ENCODE results near the gene SIGLEC15. TPM values are rescaled to one million over a fixed set of nuclear protein-coding genes. Genes with fewer than 3 reads are reported as not detected.
"Not testable (repeated sequence)": the region's sequence is repeated elsewhere in the genome, so short reads cannot be mapped to it uniquely, and the experiment has no call there.

SIGLEC15 gene
- total RNA-seq, 3 donors from 2014 or later = 0.16 to 1.5 (median 0.66) TPM

GRCh38 chr18:45805551-45805950 is 19.9 kb upstream of the SIGLEC15 start:
- TF ChIP-seq CTCF (IDR thresholded peaks at IDR 0.05) (no peak), POLR2A (IDR thresholded peaks at IDR 0.05) (no peak), POLR2AphosphoS5 (IDR thresholded peaks at IDR 0.05) (no peak)
- no peak overlapping the region for H3K4me3 ChIP-seq
- no peaks in the 10 kb centered on the region for H3K4me1 ChIP-seq
- no peak overlapping the region for H3K27ac ChIP-seq
- intact Hi-C loops (cut with DNase I; ENCODE audit: low total_unique reads) = no loop called here
- no peaks in the 10 kb centered on the region for H3K36me3 ChIP-seq
- no peaks in the 10 kb centered on the region for H3K27me3 ChIP-seq
- no peak for DNase-seq (ENCODE audit: low spot score in 2 of 2)
- peaks cover 0 to 6% of the 10 kb centered on the region in 2 donors for H3K9me3 ChIP-seq

GRCh38 chr18:45806226-45806625 is 19.2 kb upstream of the SIGLEC15 start:
- H3K27ac ChIP-seq = no peak overlapping the region
- DNase-seq (ENCODE audit: low spot score in 2 of 2) = no peak

GRCh38 chr18:45807144-45807543 is 18.3 kb upstream of the SIGLEC15 start:
- H3K27me3 ChIP-seq; H3K27ac ChIP-seq; H3K4me1 ChIP-seq; H3K4me3 ChIP-seq; intact Hi-C loops (cut with DNase I; ENCODE audit: low total_unique reads); H3K36me3 ChIP-seq; H3K9me3 ChIP-seq; DNase-seq (ENCODE audit: low spot score in 2 of 2): not testable (repeated sequence)

More at GRCh38 chr18:45806226-45806625, 19.2 kb upstream of the SIGLEC15 start:
- no peak for TF ChIP-seq POLR2AphosphoS5 (IDR thresholded peaks at IDR 0.05)
- TF ChIP-seq CTCF (IDR thresholded peaks at IDR 0.05) = no peak
- intact Hi-C loops (cut with DNase I; ENCODE audit: low total_unique reads) = no loop called here
- H3K27me3 ChIP-seq = no peaks in the 10 kb centered on the region
- H3K9me3 ChIP-seq = peaks cover 0 to 6% of the 10 kb centered on the region in 2 donors
- no peak overlapping the region for H3K4me3 ChIP-seq
- no peaks in the 10 kb centered on the region for H3K36me3 ChIP-seq
- no peaks in the 10 kb centered on the region for H3K4me1 ChIP-seq

GRCh38 chr18:45814733-45815132 is 10.7 kb upstream of the SIGLEC15 start:
- H3K9me3 ChIP-seq; H3K4me1 ChIP-seq; DNase-seq (ENCODE audit: low spot score in 2 of 2); H3K27me3 ChIP-seq; H3K27ac ChIP-seq; H3K36me3 ChIP-seq; H3K4me3 ChIP-seq; intact Hi-C loops (cut with DNase I; ENCODE audit: low total_unique reads): not testable (repeated sequence)

GRCh38 chr18:45817543-45817942 is 7.9 kb upstream of the SIGLEC15 start:
- H3K27me3 ChIP-seq = no peaks in the 10 kb centered on the region
- intact Hi-C loops (cut with DNase I; ENCODE audit: low total_unique reads) = no loop called here
- H3K36me3 ChIP-seq = no peaks in the 10 kb centered on the region
- no peaks in the 10 kb centered on the region for H3K9me3 ChIP-seq
- no peaks in the 10 kb centered on the region for H3K4me1 ChIP-seq
- H3K27ac ChIP-seq = no peak overlapping the region
- DNase-seq (ENCODE audit: low spot score in 2 of 2) = no peak
- no peak overlapping the region for H3K4me3 ChIP-seq
- no peak for TF ChIP-seq CTCF (IDR thresholded peaks at IDR 0.05)
- no peak for TF ChIP-seq POLR2A (IDR thresholded peaks at IDR 0.05)
- no peak for TF ChIP-seq POLR2AphosphoS5 (IDR thresholded peaks at IDR 0.05)

- H3K27me3 ChIP-seq; H3K4me3 ChIP-seq; H3K4me1 ChIP-seq; DNase-seq (ENCODE audit: low spot score in 2 of 2); H3K9me3 ChIP-seq; intact Hi-C loops (cut with DNase I; ENCODE audit: low total_unique reads); H3K27ac ChIP-seq; H3K36me3 ChIP-seq: not testable (repeated sequence)
These were observed 6.7 kb upstream of the SIGLEC15 start for GRCh38 chr18:45818765-45819164.

- intact Hi-C loops (cut with DNase I; ENCODE audit: low total_unique reads) = no loop called here
- no peaks in the 10 kb centered on the region for H3K4me1 ChIP-seq
- no peak for TF ChIP-seq CTCF (IDR thresholded peaks at IDR 0.05)
- TF ChIP-seq POLR2AphosphoS5 (IDR thresholded peaks at IDR 0.05) = no peak
- TF ChIP-seq POLR2A (IDR thresholded peaks at IDR 0.05) = no peak
- no peaks in the 10 kb centered on the region for H3K36me3 ChIP-seq
- H3K4me3 ChIP-seq = no peak overlapping the region
- DNase-seq (ENCODE audit: low spot score in 2 of 2) = no peak
- no peak overlapping the region for H3K27ac ChIP-seq
- no peaks in the 10 kb centered on the region for H3K9me3 ChIP-seq
- no peaks in the 10 kb centered on the region for H3K27me3 ChIP-seq
These were observed 5.2 kb upstream of the SIGLEC15 start for GRCh38 chr18:45820106-45820745.

Measured in breast epithelium (tissue), 4 donors.